ENCODE data around the gene DOCK4.

The DOCK4 gene

DNA sequence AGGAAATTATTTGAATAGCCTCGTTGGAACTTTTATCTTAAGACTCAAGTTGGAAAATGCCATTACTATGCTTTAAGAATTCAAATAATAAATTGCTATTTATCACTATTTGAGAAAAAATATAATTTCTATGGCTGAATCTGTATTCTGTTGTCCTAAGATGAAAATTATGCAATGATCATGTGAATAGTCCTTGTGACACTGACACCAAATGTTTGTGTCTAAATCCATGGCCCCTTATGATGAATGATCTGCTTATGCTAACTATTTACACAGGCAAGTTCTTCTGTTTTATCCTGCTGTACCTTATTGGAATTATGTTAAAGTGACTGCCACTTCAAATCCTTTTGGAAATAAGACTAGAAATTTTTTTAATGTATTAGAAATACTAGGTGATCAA lies 208.7 kb downstream of the DOCK4 start:
- H3K27me3 Mint-ChIP-seq: peaks cover 1% of the 10 kb centered on the region
- H3K4me3 Mint-ChIP-seq: no peak overlapping the region
- no peaks in the 10 kb centered on the region for H3K36me3 Mint-ChIP-seq
- H3K27ac Mint-ChIP-seq: no peak overlapping the region
- H3K9me3 Mint-ChIP-seq (ENCODE audit: low read depth): no peaks in the 10 kb centered on the region
- H3K4me1 Mint-ChIP-seq (ENCODE audit: low read depth): no peaks in the 10 kb centered on the region

- Mint-ChIP-seq H3K27me3 (peaks cover 1% of the 10 kb centered on the region), H3K27ac (no peak overlapping the region), H3K4me3 (no peak overlapping the region), H3K36me3 (no peaks in the 10 kb centered on the region), H3K9me3 (ENCODE audit: low read depth) (no peaks in the 10 kb centered on the region), H3K4me1 (ENCODE audit: low read depth) (no peaks in the 10 kb centered on the region)
Observed at GRCh38 chr7:111992601-111993000, 213.6 kb downstream of the DOCK4 start.

DNA sequence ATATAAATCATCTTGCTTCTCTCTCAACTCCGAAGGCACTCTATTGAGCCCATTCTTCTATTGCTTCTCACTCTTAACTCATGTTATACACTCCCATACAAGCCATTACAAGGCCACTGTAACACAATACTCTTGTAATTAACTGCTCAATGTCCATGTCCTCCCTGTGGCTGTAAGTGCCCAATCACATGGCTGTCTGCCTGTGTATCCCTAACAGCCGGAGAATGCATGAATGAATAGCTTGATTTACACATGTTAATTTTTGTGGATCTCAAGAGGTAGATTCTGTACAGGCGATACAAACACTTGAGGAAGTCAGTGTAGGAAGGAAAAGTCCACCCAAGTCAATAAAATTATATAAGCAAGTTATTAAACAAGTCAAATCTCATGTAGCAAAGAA lies 215.6 kb downstream of the DOCK4 start:
- Mint-ChIP-seq H3K4me1 (ENCODE audit: low read depth) (no peaks in the 10 kb centered on the region), H3K27ac (no peak overlapping the region), H3K9me3 (ENCODE audit: low read depth) (no peaks in the 10 kb centered on the region), H3K36me3 (no peaks in the 10 kb centered on the region), H3K4me3 (no peak overlapping the region), H3K27me3 (peaks cover 2% of the 10 kb centered on the region)

- Mint-ChIP-seq H3K27me3 (peaks cover 2% of the 10 kb centered on the region), H3K4me3 (no peak overlapping the region), H3K4me1 (ENCODE audit: low read depth) (no peaks in the 10 kb centered on the region), H3K27ac (no peak overlapping the region), H3K9me3 (ENCODE audit: low read depth) (no peaks in the 10 kb centered on the region), H3K36me3 (no peaks in the 10 kb centered on the region)
Observed at GRCh38 chr7:111987886-111988285, 218.3 kb downstream of the DOCK4 start.

GRCh38 chr7:111987115-111987826 lies 218.9 kb downstream of the DOCK4 start:
- Mint-ChIP-seq H3K4me1 (ENCODE audit: low read depth) (no peaks in the 10 kb centered on the region), H3K36me3 (no peaks in the 10 kb centered on the region), H3K4me3 (no peak overlapping the region), H3K27me3 (peaks cover 2% of the 10 kb centered on the region), H3K9me3 (ENCODE audit: low read depth) (no peaks in the 10 kb centered on the region), H3K27ac (no peak overlapping the region)

DNA sequence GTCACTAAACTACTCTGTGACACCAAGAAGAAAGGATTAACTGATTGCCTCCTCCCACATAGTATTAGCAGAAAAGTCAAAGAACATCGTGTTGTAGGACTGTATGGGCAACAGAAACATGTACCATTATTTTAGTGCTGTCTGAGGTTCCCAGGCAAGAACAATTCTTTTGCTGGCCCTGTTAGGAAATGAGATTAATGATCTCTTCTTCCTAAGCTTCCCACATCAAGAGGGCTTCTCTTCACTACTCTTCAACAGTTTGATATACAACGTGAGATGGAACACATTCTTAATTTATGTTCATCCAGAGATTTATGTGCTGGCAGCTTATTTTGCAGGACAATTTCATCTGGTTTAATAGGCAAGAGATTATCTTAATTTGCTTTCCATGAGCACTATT lies 219.6 kb downstream of the DOCK4 start:
- Mint-ChIP-seq H3K9me3 (ENCODE audit: low read depth) (no peaks in the 10 kb centered on the region), H3K27ac (no peak overlapping the region), H3K4me1 (ENCODE audit: low read depth) (no peaks in the 10 kb centered on the region), H3K4me3 (no peak overlapping the region), H3K27me3 (peaks cover 2% of the 10 kb centered on the region), H3K36me3 (no peaks in the 10 kb centered on the region)

DNA sequence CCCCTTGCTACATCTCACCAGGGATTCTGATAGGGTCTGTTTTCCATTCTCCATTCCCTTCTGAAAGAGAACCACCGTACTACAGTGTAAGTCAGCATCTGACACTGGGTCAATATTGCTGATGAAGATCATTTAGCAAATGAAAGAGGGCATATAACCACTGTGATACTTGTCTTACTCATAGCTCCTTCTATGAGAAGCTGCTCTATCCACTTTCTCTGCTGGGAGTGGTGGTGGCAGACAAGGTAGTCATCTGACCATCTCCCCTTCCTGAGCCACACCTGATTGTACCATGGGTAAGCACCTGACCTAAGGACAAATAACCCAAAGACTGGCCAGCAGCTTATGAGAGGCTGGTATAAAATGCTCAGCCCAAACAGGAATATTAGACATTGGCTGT lies 220.4 kb downstream of the DOCK4 start:
- no peaks in the 10 kb centered on the region for H3K4me1 Mint-ChIP-seq (ENCODE audit: low read depth)
- no peaks in the 10 kb centered on the region for H3K9me3 Mint-ChIP-seq (ENCODE audit: low read depth)
- H3K36me3 Mint-ChIP-seq: no peaks in the 10 kb centered on the region
- H3K27me3 Mint-ChIP-seq: peaks cover 2% of the 10 kb centered on the region
- no peak overlapping the region for H3K27ac Mint-ChIP-seq
- H3K4me3 Mint-ChIP-seq: no peak overlapping the region

GRCh38 chr7:111982804-111983203 lies 223.4 kb downstream of the DOCK4 start:
- Mint-ChIP-seq H3K9me3 (ENCODE audit: low read depth) (no peaks in the 10 kb centered on the region), H3K27ac (no peak overlapping the region), H3K4me3 (no peak overlapping the region), H3K4me1 (ENCODE audit: low read depth) (no peaks in the 10 kb centered on the region), H3K27me3 (peaks cover 2% of the 10 kb centered on the region), H3K36me3 (no peaks in the 10 kb centered on the region)

DNA sequence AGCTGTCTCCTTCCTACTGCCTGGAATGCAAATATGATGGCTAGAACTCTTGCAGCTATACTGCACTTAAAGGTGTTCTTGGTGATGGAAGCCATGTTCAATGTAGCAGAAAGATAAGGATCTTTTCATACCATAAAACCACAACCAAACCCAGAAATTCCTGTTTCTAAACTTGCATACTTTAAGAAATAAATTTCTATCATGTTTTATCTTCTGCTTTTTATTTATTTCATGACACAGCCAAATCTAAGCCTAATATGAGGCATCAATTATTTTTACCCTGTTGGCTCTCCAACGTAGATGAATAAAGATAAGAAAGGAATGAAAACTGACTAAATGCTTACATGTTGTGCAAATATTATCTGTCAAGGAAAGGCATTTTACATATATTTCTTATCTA lies 224.1 kb downstream of the DOCK4 start:
- no peak overlapping the region for H3K4me3 Mint-ChIP-seq
- no peaks in the 10 kb centered on the region for H3K4me1 Mint-ChIP-seq (ENCODE audit: low read depth)
- H3K36me3 Mint-ChIP-seq: no peaks in the 10 kb centered on the region
- H3K9me3 Mint-ChIP-seq (ENCODE audit: low read depth): no peaks in the 10 kb centered on the region
- no peak overlapping the region for H3K27ac Mint-ChIP-seq
- H3K27me3 Mint-ChIP-seq: peaks cover 2% of the 10 kb centered on the region

- no peaks in the 10 kb centered on the region for H3K9me3 Mint-ChIP-seq (ENCODE audit: low read depth)
- no peak overlapping the region for H3K27ac Mint-ChIP-seq
Observed at GRCh38 chr7:111980725-111981124, 225.5 kb downstream of the DOCK4 start.

DNA sequence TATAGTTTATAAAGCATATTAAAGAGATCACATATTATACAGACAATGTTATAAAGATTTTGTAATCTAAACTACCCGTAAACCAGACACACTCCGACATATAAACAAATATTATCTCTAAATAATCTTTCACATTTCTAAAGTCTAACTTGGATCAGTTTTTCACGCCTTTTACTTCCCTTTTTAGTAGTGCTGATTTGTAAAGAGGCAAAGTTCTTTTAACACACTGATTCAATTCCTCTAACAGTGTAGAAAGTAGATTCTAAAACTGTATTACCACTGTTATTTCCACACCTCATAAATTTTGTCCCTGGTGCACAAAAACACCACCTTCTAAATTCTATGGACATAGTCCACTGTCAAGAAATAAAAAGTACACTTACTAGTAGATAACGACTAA lies 230.9 kb downstream of the DOCK4 start:
- H3K4me1 Mint-ChIP-seq (ENCODE audit: low read depth): no peaks in the 10 kb centered on the region
- H3K9me3 Mint-ChIP-seq (ENCODE audit: low read depth): no peaks in the 10 kb centered on the region
- no peak overlapping the region for H3K27ac Mint-ChIP-seq
- no peaks in the 10 kb centered on the region for H3K27me3 Mint-ChIP-seq
- H3K4me3 Mint-ChIP-seq: no peak overlapping the region
- no peaks in the 10 kb centered on the region for H3K36me3 Mint-ChIP-seq

More at GRCh38 chr7:111980725-111981124, 225.5 kb downstream of the DOCK4 start:
- Mint-ChIP-seq H3K27me3 (no peaks in the 10 kb centered on the region), H3K4me3 (no peak overlapping the region), H3K4me1 (ENCODE audit: low read depth) (no peaks in the 10 kb centered on the region), H3K36me3 (no peaks in the 10 kb centered on the region)

GRCh38 chr7:111960984-111961383 lies 245.2 kb downstream of the DOCK4 start:
- no peak overlapping the region for H3K4me3 Mint-ChIP-seq
- H3K9me3 Mint-ChIP-seq (ENCODE audit: low read depth): no peaks in the 10 kb centered on the region
- H3K27me3 Mint-ChIP-seq: peaks cover 3% of the 10 kb centered on the region
- H3K36me3 Mint-ChIP-seq: no peaks in the 10 kb centered on the region
- no peaks in the 10 kb centered on the region for H3K4me1 Mint-ChIP-seq (ENCODE audit: low read depth)
- no peak overlapping the region for H3K27ac Mint-ChIP-seq

DNA sequence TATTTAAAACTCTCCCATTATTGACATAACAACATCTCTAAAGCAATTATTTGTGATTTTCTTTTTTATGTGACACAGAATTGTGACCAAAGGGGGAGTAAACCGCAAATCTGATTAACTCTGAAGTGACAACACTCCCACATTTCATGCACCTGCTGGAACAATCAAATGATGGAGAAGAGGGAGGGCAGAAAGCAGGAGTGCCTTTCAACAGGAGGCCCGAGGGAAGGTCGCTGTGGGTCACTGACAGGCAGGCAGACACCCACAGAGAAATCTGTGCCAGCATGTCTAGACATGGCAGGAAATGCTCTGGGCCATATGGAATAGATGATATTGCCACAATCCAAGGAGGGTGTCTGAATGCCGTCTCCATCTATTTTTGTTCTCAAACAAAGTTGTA lies 247.3 kb downstream of the DOCK4 start:
- Mint-ChIP-seq H3K27me3 (peaks cover 3% of the 10 kb centered on the region), H3K27ac (no peak overlapping the region), H3K9me3 (ENCODE audit: low read depth) (no peaks in the 10 kb centered on the region), H3K36me3 (no peaks in the 10 kb centered on the region), H3K4me1 (ENCODE audit: low read depth) (no peaks in the 10 kb centered on the region), H3K4me3 (no peak overlapping the region)

- H3K27me3 Mint-ChIP-seq: peaks cover 3% of the 10 kb centered on the region
- H3K9me3 Mint-ChIP-seq (ENCODE audit: low read depth): no peaks in the 10 kb centered on the region
- no peak overlapping the region for H3K4me3 Mint-ChIP-seq
- no peak overlapping the region for H3K27ac Mint-ChIP-seq
- H3K36me3 Mint-ChIP-seq: no peaks in the 10 kb centered on the region
- no peaks in the 10 kb centered on the region for H3K4me1 Mint-ChIP-seq (ENCODE audit: low read depth)
Observed at GRCh38 chr7:111958431-111958830, 247.8 kb downstream of the DOCK4 start.

DNA sequence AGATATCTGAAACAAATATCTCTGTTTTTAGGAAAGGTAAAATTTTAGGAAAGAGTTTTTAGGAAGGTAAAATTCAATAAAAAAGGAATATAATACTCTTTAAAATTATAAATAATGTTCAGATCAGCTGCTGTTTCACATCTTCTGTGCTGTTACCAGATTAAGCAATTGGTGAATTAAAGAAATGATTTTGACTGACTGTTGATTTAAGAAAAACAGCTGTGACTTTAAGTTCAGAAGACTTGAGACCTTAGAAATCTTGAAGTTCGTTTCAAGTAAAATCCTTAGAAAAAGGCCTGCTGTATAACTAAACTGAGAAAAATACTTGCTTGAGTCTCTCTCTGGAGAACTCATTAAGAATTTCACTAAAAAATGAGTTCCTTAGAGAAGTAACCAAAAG lies 250.6 kb downstream of the DOCK4 start:
- Mint-ChIP-seq H3K9me3 (ENCODE audit: low read depth) (no peaks in the 10 kb centered on the region), H3K27ac (no peak overlapping the region), H3K36me3 (no peaks in the 10 kb centered on the region), H3K4me3 (no peak overlapping the region), H3K4me1 (ENCODE audit: low read depth) (no peaks in the 10 kb centered on the region), H3K27me3 (peaks cover 2% of the 10 kb centered on the region)
